ENCODE data around the gene MINK1. TPM values are rescaled to one million over a fixed set of nuclear protein-coding genes. Genes with fewer than 3 reads are reported as not detected.

MINK1 gene
- polyA plus RNA-seq, 4 donors: 49.3 to 75.6 (median 59.3) TPM

DNA sequence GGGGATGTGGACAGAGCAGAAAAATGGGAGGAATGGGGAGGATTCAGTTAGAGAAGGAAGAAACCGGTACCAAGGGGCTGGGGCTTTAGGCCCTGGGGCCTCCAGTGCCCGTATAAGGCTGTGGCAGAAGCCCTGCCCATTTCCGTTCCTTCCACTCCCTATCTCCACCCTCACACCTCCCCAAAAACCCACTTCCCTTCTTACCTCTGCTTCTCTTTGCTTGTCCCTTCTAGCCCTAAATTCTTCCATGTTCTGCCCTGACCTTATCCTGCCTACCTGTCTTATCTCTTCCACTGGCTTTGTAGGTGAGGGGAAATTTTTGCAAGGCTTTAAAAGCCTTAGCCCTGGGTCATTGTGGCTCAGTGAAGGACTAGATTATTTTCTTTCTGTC lies 111.0 kb downstream of the MINK1 start:
- no peak for DNase-seq (ENCODE audit: low read depth in 4 of 4, low spot score in 3 of 4)

DNA sequence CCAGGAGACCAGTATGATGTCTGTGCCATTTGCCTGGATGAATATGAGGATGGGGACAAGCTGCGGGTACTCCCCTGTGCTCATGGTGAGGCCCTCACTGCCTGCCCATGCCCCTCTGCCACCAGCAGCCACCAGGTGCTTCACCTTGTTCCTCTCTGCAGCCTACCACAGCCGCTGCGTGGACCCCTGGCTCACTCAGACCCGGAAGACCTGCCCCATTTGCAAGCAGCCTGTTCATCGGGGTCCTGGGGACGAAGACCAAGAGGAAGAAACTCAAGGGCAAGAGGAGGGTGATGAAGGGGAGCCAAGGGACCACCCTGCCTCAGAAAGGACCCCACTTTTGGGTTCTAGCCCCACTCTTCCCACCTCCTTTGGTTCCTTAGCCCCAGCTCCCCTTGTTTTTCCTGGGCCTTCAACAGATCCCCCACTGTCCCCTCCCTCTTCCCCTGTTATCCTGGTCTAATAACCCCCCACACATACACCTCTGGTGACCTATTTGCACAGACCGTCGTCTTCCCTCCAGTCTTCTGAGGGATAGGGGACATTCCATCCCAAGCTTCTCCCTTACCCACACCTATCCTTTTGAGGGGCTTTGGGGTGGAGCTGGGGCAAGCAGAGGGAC lies 111.5 kb downstream of the MINK1 start:
- no peak for DNase-seq (ENCODE audit: low read depth in 4 of 4, low spot score in 3 of 4)

DNA sequence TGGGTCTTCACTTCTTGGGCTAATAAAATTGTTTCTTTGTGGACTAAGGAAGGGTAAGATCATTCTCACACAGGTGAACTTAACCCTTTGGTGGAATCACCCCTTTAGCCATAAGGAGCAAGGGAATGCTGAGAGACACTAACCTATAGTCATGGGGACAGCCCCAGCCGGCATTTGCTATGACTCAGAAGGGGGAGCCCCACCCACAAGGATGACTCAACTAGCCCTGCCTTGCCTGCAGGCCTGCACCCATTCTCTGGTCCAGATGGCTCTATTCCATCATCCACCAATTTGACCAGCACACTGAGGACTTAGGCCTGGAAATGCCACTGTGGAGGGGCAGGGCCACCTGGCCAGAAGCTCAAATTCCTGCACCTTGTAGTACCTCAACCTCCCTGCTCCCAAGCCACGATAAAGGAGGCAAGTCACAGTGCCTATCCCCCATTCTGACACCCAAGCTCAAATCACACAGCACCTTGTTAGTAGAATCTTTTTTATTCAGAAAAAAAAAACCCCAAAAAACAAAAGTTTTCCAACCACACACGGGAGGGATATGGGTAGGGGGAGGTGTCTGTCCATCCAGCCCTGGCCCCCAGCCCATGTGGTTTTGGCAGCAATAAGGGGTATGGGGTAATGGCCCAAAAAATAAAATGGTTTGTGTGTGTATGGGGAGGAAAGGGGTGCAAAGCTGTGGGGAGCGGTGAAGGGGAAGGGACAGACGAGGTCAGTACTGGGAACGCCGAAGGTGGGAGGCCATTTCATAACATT lies 112.2 kb downstream of the MINK1 start:
- no peak for DNase-seq (ENCODE audit: low read depth in 4 of 4, low spot score in 3 of 4)

DNA sequence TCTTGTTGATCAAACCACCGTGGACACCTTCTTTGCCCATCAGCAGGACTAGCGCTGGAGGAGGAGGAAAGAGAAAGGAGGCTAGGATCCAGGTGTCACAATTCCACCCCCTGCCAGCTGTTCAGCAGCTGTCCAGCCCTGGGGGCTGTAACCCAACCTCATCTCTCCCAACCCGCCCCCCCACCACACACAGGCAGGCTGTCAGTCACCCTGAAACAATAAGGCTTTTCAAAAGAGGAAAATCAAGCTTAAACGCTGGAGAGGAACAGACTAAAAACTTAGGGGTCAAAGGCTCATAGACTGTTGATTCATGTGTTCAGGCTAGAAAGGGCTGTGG lies 112.8 kb downstream of the MINK1 start:
- DNase-seq (ENCODE audit: low read depth in 4 of 4, low spot score in 3 of 4): no peak

DNA sequence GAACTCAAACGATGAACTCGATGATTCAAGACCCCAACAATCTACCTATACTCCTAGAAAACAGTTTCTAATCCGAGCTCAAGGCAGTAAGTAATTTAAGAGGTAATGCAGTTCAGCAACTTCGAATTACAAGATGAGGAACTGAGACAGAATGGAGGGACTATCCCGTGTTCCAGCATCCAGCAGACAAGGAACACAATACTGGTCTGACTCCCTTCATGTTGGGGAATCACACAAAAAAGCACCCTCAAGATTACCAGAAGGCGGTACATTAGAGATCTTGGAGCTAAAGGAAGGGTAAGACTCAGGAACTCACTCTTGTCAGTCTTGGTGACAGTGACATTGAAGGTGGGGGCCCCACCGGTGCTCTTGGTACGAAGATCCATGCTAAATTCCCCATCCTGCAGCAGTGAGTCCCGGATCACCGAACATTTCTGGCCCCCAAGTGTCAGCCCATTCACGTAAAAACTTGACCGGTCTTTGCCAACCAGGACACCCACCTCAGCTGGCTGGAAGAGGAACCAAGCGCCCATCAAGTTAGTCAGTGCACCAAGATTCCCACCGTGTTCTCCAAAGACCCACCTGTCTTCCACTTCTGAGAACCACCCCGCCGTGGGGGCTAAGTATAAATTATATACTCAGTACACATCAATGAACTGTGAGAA lies 113.3 kb downstream of the MINK1 start:
- DNase-seq (ENCODE audit: low read depth in 4 of 4, low spot score in 3 of 4): no peak

DNA sequence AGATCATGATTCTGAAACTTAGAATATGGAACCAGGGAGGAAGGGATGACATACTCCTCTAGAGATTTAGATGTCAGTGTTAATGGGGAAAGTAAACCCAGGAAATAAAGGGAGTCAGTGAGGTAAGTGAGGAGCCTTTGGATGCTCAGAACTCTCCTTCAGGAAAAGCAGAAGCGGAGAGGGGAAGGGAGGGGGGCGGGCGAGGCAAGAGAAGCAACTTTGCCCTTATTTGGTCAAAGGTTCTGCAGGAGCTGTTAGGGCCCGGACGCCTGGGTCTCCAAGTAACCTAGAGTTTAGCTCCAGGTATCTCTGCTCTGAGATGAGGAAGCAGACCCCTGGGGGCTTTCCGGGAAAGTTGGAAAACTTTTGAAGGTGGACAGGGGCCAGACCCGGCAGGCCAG lies 113.9 kb downstream of the MINK1 start:
- DNase-seq (ENCODE audit: low read depth in 4 of 4, low spot score in 3 of 4): no peak

Other genes with a start within 250 kb of the MINK1 start
- 10 to 100 TPM in 3 of 4 donors, 1 to 10 TPM in 1; 1.7 to 67.3 (median 52.0) TPM for gene SMTNL2, start 248.8 kb upstream of the MINK1 start, polyA plus RNA-seq (ENCODE audit: insufficient read length in 4 of 4)
- under 1 TPM; 0.50 to 0.75 (median 0.63) TPM for gene ALOX15, start 191.7 kb upstream of the MINK1 start, polyA plus RNA-seq (ENCODE audit: insufficient read length in 4 of 4)
- 10 to 100 TPM; 36.2 to 56.5 (median 45.0) TPM for gene PELP1, start 129.2 kb upstream of the MINK1 start, polyA plus RNA-seq (ENCODE audit: insufficient read length in 4 of 4)
- 10 to 100 TPM; 27.9 to 42.1 (median 33.2) TPM for gene ARRB2, start 122.7 kb upstream of the MINK1 start, polyA plus RNA-seq (ENCODE audit: insufficient read length in 4 of 4)
- gene MED11, start 101.9 kb upstream of the MINK1 start, polyA plus RNA-seq (ENCODE audit: insufficient read length in 4 of 4): 10 to 100 TPM; 14.6 to 26.5 (median 22.5) TPM
- under 1 TPM; 0.37 to 0.85 (median 0.58) TPM for gene ZMYND15, start 93.5 kb upstream of the MINK1 start, polyA plus RNA-seq (ENCODE audit: insufficient read length in 4 of 4)
- gene CXCL16, start 93.4 kb upstream of the MINK1 start, polyA plus RNA-seq (ENCODE audit: insufficient read length in 4 of 4): 10 to 100 TPM in 3 of 4 donors, 1 to 10 TPM in 1; 7.6 to 14.1 (median 11.9) TPM
- 1 to 10 TPM in 2 of 4 donors, under 1 TPM in 2; 0.31 to 2.9 (median 1.5) TPM for gene TM4SF5, start 61.5 kb upstream of the MINK1 start, polyA plus RNA-seq (ENCODE audit: insufficient read length in 4 of 4)
- gene VMO1, start 47.0 kb upstream of the MINK1 start, polyA plus RNA-seq (ENCODE audit: insufficient read length in 4 of 4): 1 to 10 TPM in 1 of 4 donors, under 1 TPM in 3; 0.41 to 1.2 (median 0.59) TPM
- 1 to 10 TPM in 3 of 4 donors, under 1 TPM in 1; 0.90 to 9.4 (median 3.5) TPM for gene GLTPD2, start 44.4 kb upstream of the MINK1 start, polyA plus RNA-seq (ENCODE audit: insufficient read length in 4 of 4)
- 100 to 1,000 TPM in 3 of 4 donors, 10 to 100 TPM in 1; 82.5 to 125 (median 120) TPM for gene PSMB6, start 37.2 kb upstream of the MINK1 start, polyA plus RNA-seq (ENCODE audit: insufficient read length in 4 of 4)
- 10 to 100 TPM; 31.9 to 48.7 (median 41.6) TPM for gene PLD2, start 26.2 kb upstream of the MINK1 start, polyA plus RNA-seq (ENCODE audit: insufficient read length in 4 of 4)
- gene C17orf107, start 66.2 kb downstream of the MINK1 start, polyA plus RNA-seq (ENCODE audit: insufficient read length in 4 of 4): 1 to 10 TPM; 1.3 to 2.8 (median 1.9) TPM
- 1 to 10 TPM; 1.4 to 2.0 (median 1.7) TPM for gene CHRNE, start 69.8 kb downstream of the MINK1 start, polyA plus RNA-seq (ENCODE audit: insufficient read length in 4 of 4)
- gene GP1BA, start 98.9 kb downstream of the MINK1 start, polyA plus RNA-seq (ENCODE audit: insufficient read length in 4 of 4): 1 to 10 TPM in 3 of 4 donors, under 1 TPM in 1; 0.83 to 3.4 (median 1.8) TPM
- 10 to 100 TPM; 40.5 to 90.1 (median 72.7) TPM for gene SLC25A11, start 106.7 kb downstream of the MINK1 start, polyA plus RNA-seq (ENCODE audit: insufficient read length in 4 of 4)
- gene RNF167, start 106.9 kb downstream of the MINK1 start, polyA plus RNA-seq (ENCODE audit: insufficient read length in 4 of 4): 100 to 1,000 TPM; 106 to 135 (median 129) TPM
- 100 to 1,000 TPM; 274 to 467 (median 346) TPM for gene PFN1, start 115.2 kb downstream of the MINK1 start, polyA plus RNA-seq (ENCODE audit: insufficient read length in 4 of 4)
- 10 to 100 TPM; 14.8 to 30.0 (median 18.8) TPM for gene ENO3, start 117.8 kb downstream of the MINK1 start, polyA plus RNA-seq (ENCODE audit: insufficient read length in 4 of 4)
- 100 to 1,000 TPM in 1 of 4 donors, 10 to 100 TPM in 3; 86.4 to 100 (median 92.0) TPM for gene SPAG7, start 134.5 kb downstream of the MINK1 start, polyA plus RNA-seq (ENCODE audit: insufficient read length in 4 of 4)
- gene CAMTA2, start 154.3 kb downstream of the MINK1 start, polyA plus RNA-seq (ENCODE audit: insufficient read length in 4 of 4): 10 to 100 TPM; 19.3 to 34.2 (median 26.6) TPM
- 1 to 10 TPM; 6.9 to 9.3 (median 7.4) TPM for gene INCA1, start 164.2 kb downstream of the MINK1 start, polyA plus RNA-seq (ENCODE audit: insufficient read length in 4 of 4)
- 10 to 100 TPM; 69.8 to 89.3 (median 82.2) TPM for gene KIF1C, start 164.6 kb downstream of the MINK1 start, polyA plus RNA-seq (ENCODE audit: insufficient read length in 4 of 4)
- gene SLC52A1, start 202.1 kb downstream of the MINK1 start, polyA plus RNA-seq (ENCODE audit: insufficient read length in 4 of 4): under 1 TPM; 0.05 to 0.35 (median 0.15) TPM
- gene ZFP3, start 245.1 kb downstream of the MINK1 start, polyA plus RNA-seq (ENCODE audit: insufficient read length in 4 of 4): 10 to 100 TPM in 3 of 4 donors, 1 to 10 TPM in 1; 9.9 to 15.8 (median 14.4) TPM